Activated naive CD8-positive, alpha-beta T cell treated with anti-CD3 and anti-CD28 coated beads, Interleukin-2, amount 50 U/mL, for 16 hours (primary cell): ENCODE results near the gene ROBO3.

Experiments
- DNase-seq: peaks from one replicate; pipeline ENCODE4 v3.0.0-alpha.2; 2020; ENCODE audit warnings: low read depth, low spot score

Gene ROBO3

GRCh38 chr11:124865181-124865901 is at the start of gene ROBO3:
Gene ROBO3 (plus strand): TSS chr11:124865432. CDS start chr11:124865578, 146 bp downstream.
- DNase-seq, result no peak

- DNase-seq, result no peak
These were observed 48.2 kb upstream of the ROBO3 start for GRCh38 chr11:124817036-124817435.

- DNase-seq, result no peak
These were observed 43.1 kb upstream of the ROBO3 start for GRCh38 chr11:124821995-124822730.

- no peak for DNase-seq
These were observed 41.5 kb upstream of the ROBO3 start for GRCh38 chr11:124823512-124824376.

GRCh38 chr11:124825876-124826275 is 39.4 kb upstream of the ROBO3 start:
- DNase-seq, result no peak

GRCh38 chr11:124829986-124830385 is 35.2 kb upstream of the ROBO3 start:
- no peak for DNase-seq

- no peak for DNase-seq
These were observed 34.5 kb upstream of the ROBO3 start for GRCh38 chr11:124830749-124831148.

- DNase-seq, result no peak
These were observed 33.3 kb upstream of the ROBO3 start for GRCh38 chr11:124831897-124832296.

GRCh38 chr11:124832571-124832970 is 32.7 kb upstream of the ROBO3 start:
- no peak for DNase-seq

- DNase-seq, result no peak
These were observed 30.6 kb upstream of the ROBO3 start for GRCh38 chr11:124834526-124835180.

GRCh38 chr11:124835918-124836317 is 29.3 kb upstream of the ROBO3 start:
- no peak for DNase-seq

- no peak for DNase-seq
These were observed 27.8 kb upstream of the ROBO3 start for GRCh38 chr11:124837491-124837856.

- DNase-seq, result no peak
These were observed 26.5 kb upstream of the ROBO3 start for GRCh38 chr11:124838805-124839127.

GRCh38 chr11:124839128-124839971 is 25.9 kb upstream of the ROBO3 start:
- DNase-seq, result no peak

GRCh38 chr11:124839972-124840621 is 25.1 kb upstream of the ROBO3 start:
- DNase-seq, result no peak

- DNase-seq, result no peak
These were observed 24.6 kb upstream of the ROBO3 start for GRCh38 chr11:124840666-124841065.

GRCh38 chr11:124841201-124841600 is 24.0 kb upstream of the ROBO3 start:
- no peak for DNase-seq

- no peak for DNase-seq
These were observed 23.4 kb upstream of the ROBO3 start for GRCh38 chr11:124841840-124842239.

GRCh38 chr11:124842305-124842704 is 22.9 kb upstream of the ROBO3 start:
- DNase-seq, result no peak

- DNase-seq, result no peak
These were observed 21.7 kb upstream of the ROBO3 start for GRCh38 chr11:124843616-124843910.

- no peak for DNase-seq
These were observed 20.6 kb upstream of the ROBO3 start for GRCh38 chr11:124844664-124845079.
